ENCODE results near the gene PRSS27. TPM values are rescaled to one million over a fixed set of nuclear protein-coding genes. Genes with fewer than 3 reads are reported as not detected.

PRSS27 gene
- total and polyA plus RNA-seq, 2 of the 4 experiments (the other 2 are of a cell fraction), result under 0.01 to 0.58 TPM

DNA sequence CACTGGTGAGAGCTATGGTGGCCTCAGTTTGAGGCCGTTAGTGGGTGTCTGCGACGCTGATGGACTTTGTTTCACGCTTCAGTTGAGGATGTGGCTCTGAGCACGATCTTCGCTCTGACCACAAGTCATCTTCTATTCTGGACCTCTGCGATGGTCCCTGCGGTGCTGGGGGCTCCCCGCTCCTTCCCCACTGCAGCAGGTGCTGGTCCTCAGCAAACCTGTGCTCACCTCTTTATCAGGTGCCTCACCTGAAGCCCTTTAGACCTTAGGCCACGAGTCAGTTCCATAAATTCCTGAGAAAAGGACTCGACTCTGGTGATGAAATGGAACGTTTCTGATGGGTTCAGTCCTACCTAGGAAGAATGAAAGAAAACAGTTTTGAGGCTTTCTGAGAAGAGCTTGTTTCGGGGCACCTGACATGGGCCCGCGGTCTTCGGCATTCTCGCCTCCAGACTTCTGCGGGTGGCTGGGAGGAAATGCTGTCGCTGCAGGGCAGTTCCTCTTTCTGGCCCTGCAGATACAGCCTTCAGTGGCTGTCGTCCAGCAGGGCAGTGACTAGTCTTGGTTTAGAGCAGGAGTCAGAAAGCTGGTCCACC is 33.0 kb downstream of the PRSS27 start:
- BruUV-seq (replicated peaks), result no TSS peak
- no peak overlapping the region for H3K4me2 ChIP-seq (ENCODE audit: low read depth, low read length)
- H3K9ac ChIP-seq (ENCODE audit: low read depth, low read length), result no peak overlapping the region
- H2AK5ac ChIP-seq (ENCODE audit: low read depth, low read length), result no peak overlapping the region
- H3K9me1 ChIP-seq (ENCODE audit: insufficient read depth, low read length), result peaks cover 8% of the 10 kb centered on the region; the same call in 1 of the 2 replicates
- H3K18ac ChIP-seq (ENCODE audit: low read depth, low read length), result no peak overlapping the region
- H3K27me3 ChIP-seq (ENCODE audit: control insufficient read depth, insufficient read depth, low read length), result no peaks in the 10 kb centered on the region
- no peak overlapping the region for H3K27ac ChIP-seq (ENCODE audit: insufficient read depth, low read length)
- H4K91ac ChIP-seq (ENCODE audit: insufficient read depth, low read depth, low read length), result no peak overlapping the region
- H3K4ac ChIP-seq (ENCODE audit: low read depth, low read length), result no peak overlapping the region
- H3K4me1 ChIP-seq (ENCODE audit: control insufficient read depth, insufficient read depth, low read length), result peaks cover 2% of the 10 kb centered on the region; the same call in 1 of the 2 replicates
- peaks cover 8 to 47% of the 10 kb centered on the region in 2 experiments for H3K79me1 ChIP-seq (ENCODE audit: low read depth in 1 of 2, low read length in 2 of 2)
- WGBS, 2 experiments (ENCODE audit: extremely low coverage in 2 of 2, insufficient read length in 1 of 2), result 95% methylated on average over 14 of the region's 20 CpGs; no CpG with 5 or more reads in 1 of the 2 experiments
- no peak for DNase-seq
- no peak overlapping the region for H3K23ac ChIP-seq (ENCODE audit: low read depth, low read length)
- ChIA-PET POLR2A (ENCODE audit: unreplicated experiment) (no interaction called here), CTCF (no interaction called here)
- in situ Hi-C loops (cut with MboI; ENCODE audit: low sequenced_read_pairs) (no loop called here), intact Hi-C loops (cut with micrococcal nuclease) (no loop called here), dilution Hi-C loops (cut with HindIII; ENCODE audit: low sequenced_read_pairs, unreplicated experiment) (no loop called here)
- H2BK20ac ChIP-seq (ENCODE audit: low read depth, low read length), result no peak overlapping the region
- H2BK120ac ChIP-seq (ENCODE audit: low read depth, low read length), result no peak overlapping the region
- H4K20me1 ChIP-seq (ENCODE audit: insufficient read depth, low read length), result peaks cover 38% of the 10 kb centered on the region
- peaks cover 7% of the 10 kb centered on the region; the same call in 1 of the 2 replicates for H3K36me3 ChIP-seq (ENCODE audit: control insufficient read depth, insufficient read depth, low read length)
- no peak overlapping the region for H2BK15ac ChIP-seq (ENCODE audit: low read depth, low read length)
- H3K9me3 ChIP-seq (ENCODE audit: control insufficient read depth, insufficient read depth, low read length), result no peaks in the 10 kb centered on the region
- H2AFZ ChIP-seq (replicated peaks; ENCODE audit: low read length, poor library complexity), result no peak overlapping the region
- H2AK9ac ChIP-seq (replicated peaks; ENCODE audit: low read depth, low read length, poor library complexity), result no peak overlapping the region
- no peak for TF ChIP-seq RFX5 (IDR thresholded peaks at IDR 0.05; ENCODE audit: low read depth, low read length)
- TF ChIP-seq CTCF (conservative IDR thresholded peaks at IDR 0.05; ENCODE audit: low read depth, low read length), result no peak
- no peak for TF ChIP-seq SMC3 (IDR thresholded peaks at IDR 0.05; ENCODE audit: low read depth, low read length)
- TF ChIP-seq POLR2A (IDR thresholded peaks at IDR 0.05; ENCODE audit: low read depth, low read length), result no peak
- TF ChIP-seq FOS (IDR thresholded peaks at IDR 0.05; ENCODE audit: low read depth, low read length), result no peak
- TF ChIP-seq ELK1 (IDR thresholded peaks at IDR 0.05; ENCODE audit: borderline replicate concordance, low read depth, low read length), result no peak
- no peak for TF ChIP-seq CEBPB (IDR thresholded peaks at IDR 0.05; ENCODE audit: low read depth, low read length)
- TF ChIP-seq MAFK (IDR thresholded peaks at IDR 0.05; ENCODE audit: low read depth, low read length), result no peak
- TF ChIP-seq NFE2L2 (IDR thresholded peaks at IDR 0.05; ENCODE audit: low read depth, low read length), result no peak
- TF ChIP-seq RAD21 (IDR thresholded peaks at IDR 0.05; ENCODE audit: low read length), result no peak
- TF ChIP-seq CHD1 (IDR thresholded peaks at IDR 0.05; ENCODE audit: low read depth, low read length), result no peak
- no peak for TF ChIP-seq MXI1 (IDR thresholded peaks at IDR 0.05; ENCODE audit: borderline replicate concordance, low read depth, low read length)
- no peak for TF ChIP-seq MAZ (IDR thresholded peaks at IDR 0.05; ENCODE audit: borderline replicate concordance, low read depth, low read length)
- no peak for TF ChIP-seq USF2 (IDR thresholded peaks at IDR 0.05; ENCODE audit: low read depth, low read length)
- no peak for TF ChIP-seq BHLHE40 (IDR thresholded peaks at IDR 0.05; ENCODE audit: low read depth, low read length)
- no peak for TF ChIP-seq RCOR1 (IDR thresholded peaks at IDR 0.05; ENCODE audit: insufficient replicate concordance, low read length)
- H3K14ac ChIP-seq (replicated peaks; ENCODE audit: low read depth, low read length), result no peak overlapping the region
- no peak overlapping the region for H4K5ac ChIP-seq (ENCODE audit: low read depth, low read length)
- no peak for ATAC-seq (ENCODE audit: low read depth)
- H2BK5ac ChIP-seq (ENCODE audit: low read depth, low read length, poor library complexity, severe bottlenecking), result no peak overlapping the region
- H3K56ac ChIP-seq (ENCODE audit: extremely low read depth, insufficient read depth, low read length), result no peak overlapping the region
- no peak overlapping the region for H4K8ac ChIP-seq (ENCODE audit: low read depth in 2 of 2, low read length in 2 of 2)
- H3K4me3 ChIP-seq (ENCODE audit: insufficient read depth, low read depth, low read length), result no peak overlapping the region
